Embryonic facial prominence (tissue), 1 donor: ENCODE data around the gene BICRA.
"Not testable (repeated sequence)": the region's sequence is repeated elsewhere in the genome, so short reads cannot be mapped to it uniquely, and the experiment has no call there.

Experiments used
- DNase-seq: peaks from one replicate; pipeline ENCODE4 v3.0.0-alpha.2; 2016; ENCODE audit errors: extremely low spot score

BICRA gene

GRCh38 chr19:47608969-47609905 lies at the start of gene BICRA:
BICRA (plus strand) TSS chr19:47609134; CDS start chr19:47673575, 64,441 bp downstream.
- DNase-seq = peak; percentile 83

- DNase-seq = no peak
Observed at GRCh38 chr19:47560999-47561398, 47.9 kb upstream of the BICRA start.

GRCh38 chr19:47561440-47562057 lies 47.4 kb upstream of the BICRA start:
- no peak for DNase-seq

- no peak for DNase-seq
Observed at GRCh38 chr19:47564081-47564480, 44.9 kb upstream of the BICRA start.

- no peak for DNase-seq
Observed at GRCh38 chr19:47569331-47569730, 39.6 kb upstream of the BICRA start.

- no peak for DNase-seq
Observed at GRCh38 chr19:47572635-47573034, 36.3 kb upstream of the BICRA start.

GRCh38 chr19:47573071-47574026 lies 35.6 kb upstream of the BICRA start, which contains the start of gene ZNF541:
ZNF541 (minus strand) TSS chr19:47573148; CDS start chr19:47555856, 17,292 bp downstream.
- DNase-seq = no peak

- DNase-seq = no peak
Observed at GRCh38 chr19:47580397-47580796, 28.5 kb upstream of the BICRA start.

- DNase-seq = no peak
Observed at GRCh38 chr19:47581605-47582319, 27.2 kb upstream of the BICRA start.

- no peak for DNase-seq
Observed at GRCh38 chr19:47582320-47582909, 26.5 kb upstream of the BICRA start.

GRCh38 chr19:47583161-47583560 lies 25.8 kb upstream of the BICRA start:
- not testable (repeated sequence) for DNase-seq

GRCh38 chr19:47587295-47587694 lies 21.6 kb upstream of the BICRA start:
- DNase-seq = no peak

GRCh38 chr19:47589824-47590223 lies 19.1 kb upstream of the BICRA start:
- no peak for DNase-seq

GRCh38 chr19:47593860-47594259 lies 15.1 kb upstream of the BICRA start:
- DNase-seq = no peak

GRCh38 chr19:47595944-47596343 lies 13.0 kb upstream of the BICRA start:
- DNase-seq = no peak

- DNase-seq = peak; percentile 36
Observed at GRCh38 chr19:47598407-47599349, 10.3 kb upstream of the BICRA start.

- not testable (repeated sequence) for DNase-seq
Observed at GRCh38 chr19:47599671-47600245, 9.2 kb upstream of the BICRA start.

- peak; percentile 96 for DNase-seq
Observed at GRCh38 chr19:47600246-47601179, 8.4 kb upstream of the BICRA start.
